Measurements from ENCODE around the gene TSTD1.
A peak's percentile ranks its signal among the peaks of the same experiment; 100 is the strongest.

Gene TSTD1

GRCh38 chr1:161080441-161081405, 42.0 kb upstream of the TSTD1 start:
- TF ChIP-seq POLR2AphosphoS5 (IDR thresholded peaks at IDR 0.05; ENCODE audit: low read depth, low read length) (no peak), PAX5 (IDR thresholded peaks at IDR 0.05; ENCODE audit: insufficient read depth, low read length, severe bottlenecking) (no peak), TAF1 (IDR thresholded peaks at IDR 0.05; ENCODE audit: low read depth, low read length) (no peak), POLR2A (IDR thresholded peaks at IDR 0.05; ENCODE audit: low read depth, low read length) (no peak), SPI1 (IDR thresholded peaks at IDR 0.05; ENCODE audit: low read depth, low read length) (no peak), POU2F2 (IDR thresholded peaks at IDR 0.05; ENCODE audit: low read depth, low read length) (no peak)
- DNase-seq (ENCODE audit: insufficient read length, low spot score) (no peak), FAIRE-seq (no peak)

- DNase-seq (ENCODE audit: insufficient read length, low spot score) (no peak), FAIRE-seq (no peak)
- TF ChIP-seq TAF1 (IDR thresholded peaks at IDR 0.05; ENCODE audit: low read depth, low read length): no peak
- no peak for TF ChIP-seq POU2F2 (IDR thresholded peaks at IDR 0.05; ENCODE audit: low read depth, low read length)
- TF ChIP-seq POLR2AphosphoS5 (IDR thresholded peaks at IDR 0.05; ENCODE audit: low read depth, low read length): no peak
- no peak for TF ChIP-seq POLR2A (IDR thresholded peaks at IDR 0.05; ENCODE audit: low read depth, low read length)
- no peak for TF ChIP-seq PAX5 (IDR thresholded peaks at IDR 0.05; ENCODE audit: insufficient read depth, low read length, severe bottlenecking)
- TF ChIP-seq SPI1 (IDR thresholded peaks at IDR 0.05; ENCODE audit: low read depth, low read length): no peak
These were observed 40.8 kb upstream of the TSTD1 start for GRCh38 chr1:161079436-161080110.

DNA sequence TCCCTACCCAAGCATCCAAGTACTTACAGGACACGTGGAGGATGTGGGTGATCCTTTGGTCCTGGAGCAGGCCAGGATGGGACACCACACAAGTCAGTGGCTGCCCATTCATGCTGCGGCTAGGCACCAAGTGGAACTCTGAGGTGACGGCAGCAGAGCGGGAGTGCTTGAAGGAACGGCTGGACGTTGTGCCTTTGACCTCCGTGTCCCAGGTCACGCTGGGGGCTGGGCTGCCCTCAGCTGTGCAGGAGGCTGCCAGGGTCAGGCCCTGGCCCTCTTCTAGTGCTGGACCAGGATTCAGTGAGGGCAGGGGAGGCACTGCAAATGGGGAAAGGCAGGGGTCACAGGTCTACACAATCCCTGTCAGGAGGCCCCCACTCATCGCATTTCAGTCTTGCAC, 38.7 kb upstream of the TSTD1 start:
- FAIRE-seq (no peak), DNase-seq (ENCODE audit: insufficient read length, low spot score) (no peak)
- TF ChIP-seq SPI1 (IDR thresholded peaks at IDR 0.05; ENCODE audit: low read depth, low read length): no peak
- no peak for TF ChIP-seq POLR2AphosphoS5 (IDR thresholded peaks at IDR 0.05; ENCODE audit: low read depth, low read length)
- TF ChIP-seq POLR2A (IDR thresholded peaks at IDR 0.05; ENCODE audit: low read depth, low read length): no peak
- TF ChIP-seq POU2F2 (IDR thresholded peaks at IDR 0.05; ENCODE audit: low read depth, low read length): no peak
- TF ChIP-seq PAX5 (IDR thresholded peaks at IDR 0.05; ENCODE audit: insufficient read depth, low read length, severe bottlenecking): no peak
- no peak for TF ChIP-seq TAF1 (IDR thresholded peaks at IDR 0.05; ENCODE audit: low read depth, low read length)

- FAIRE-seq: no peak
- DNase-seq (ENCODE audit: insufficient read length, low spot score): no peak
- TF ChIP-seq SPI1 (IDR thresholded peaks at IDR 0.05; ENCODE audit: low read depth, low read length) (no peak), POU2F2 (IDR thresholded peaks at IDR 0.05; ENCODE audit: low read depth, low read length) (no peak), TAF1 (IDR thresholded peaks at IDR 0.05; ENCODE audit: low read depth, low read length) (no peak), POLR2A (IDR thresholded peaks at IDR 0.05; ENCODE audit: low read depth, low read length) (no peak), PAX5 (IDR thresholded peaks at IDR 0.05; ENCODE audit: insufficient read depth, low read length, severe bottlenecking) (no peak)
These were observed 37.6 kb upstream of the TSTD1 start for GRCh38 chr1:161076410-161076809.

GRCh38 chr1:161074676-161075368, 36.1 kb upstream of the TSTD1 start:
- FAIRE-seq: peak; percentile 35

GRCh38 chr1:161073474-161074121, 34.8 kb upstream of the TSTD1 start:
- TF ChIP-seq SPI1 (IDR thresholded peaks at IDR 0.05; ENCODE audit: low read depth, low read length) (no peak), TAF1 (IDR thresholded peaks at IDR 0.05; ENCODE audit: low read depth, low read length) (no peak), POLR2AphosphoS5 (IDR thresholded peaks at IDR 0.05; ENCODE audit: low read depth, low read length) (no peak), POU2F2 (IDR thresholded peaks at IDR 0.05; ENCODE audit: low read depth, low read length) (no peak), PAX5 (IDR thresholded peaks at IDR 0.05; ENCODE audit: insufficient read depth, low read length, severe bottlenecking) (no peak), POLR2A (IDR thresholded peaks at IDR 0.05; ENCODE audit: low read depth, low read length) (no peak)
- DNase-seq (ENCODE audit: insufficient read length, low spot score): no peak
- no peak for FAIRE-seq

More at GRCh38 chr1:161074676-161075368, 36.1 kb upstream of the TSTD1 start:
- no peak for TF ChIP-seq TAF1 (IDR thresholded peaks at IDR 0.05; ENCODE audit: low read depth, low read length)
- no peak for TF ChIP-seq POLR2AphosphoS5 (IDR thresholded peaks at IDR 0.05; ENCODE audit: low read depth, low read length)
- no peak for TF ChIP-seq POU2F2 (IDR thresholded peaks at IDR 0.05; ENCODE audit: low read depth, low read length)
- no peak for TF ChIP-seq POLR2A (IDR thresholded peaks at IDR 0.05; ENCODE audit: low read depth, low read length)
- no peak for TF ChIP-seq PAX5 (IDR thresholded peaks at IDR 0.05; ENCODE audit: insufficient read depth, low read length, severe bottlenecking)
- TF ChIP-seq SPI1 (IDR thresholded peaks at IDR 0.05; ENCODE audit: low read depth, low read length): no peak
- no peak for DNase-seq (ENCODE audit: insufficient read length, low spot score)

- FAIRE-seq: no peak
- no peak for DNase-seq (ENCODE audit: insufficient read length, low spot score)
- TF ChIP-seq TAF1 (IDR thresholded peaks at IDR 0.05; ENCODE audit: low read depth, low read length) (no peak), POU2F2 (IDR thresholded peaks at IDR 0.05; ENCODE audit: low read depth, low read length) (no peak), SPI1 (IDR thresholded peaks at IDR 0.05; ENCODE audit: low read depth, low read length) (no peak), POLR2AphosphoS5 (IDR thresholded peaks at IDR 0.05; ENCODE audit: low read depth, low read length) (no peak), POLR2A (IDR thresholded peaks at IDR 0.05; ENCODE audit: low read depth, low read length) (no peak), PAX5 (IDR thresholded peaks at IDR 0.05; ENCODE audit: insufficient read depth, low read length, severe bottlenecking) (no peak)
These were observed 34.1 kb upstream of the TSTD1 start for GRCh38 chr1:161072751-161073449.

- FAIRE-seq (peak; percentile 88), DNase-seq (ENCODE audit: insufficient read length, low spot score) (peak; percentile 68)
- TF ChIP-seq TAF1 (IDR thresholded peaks at IDR 0.05; ENCODE audit: low read depth, low read length): no peak
- 0 out of 2 replicates have a peak, but pooled peaks have one; percentile 52 for TF ChIP-seq POU2F2 (IDR thresholded peaks at IDR 0.05; ENCODE audit: low read depth, low read length)
These were observed 33.2 kb upstream of the TSTD1 start for GRCh38 chr1:161071886-161072371.

All from GM12891 (cell line).